ENCODE measurements around the gene PCTP. TPM values are rescaled to one million over a fixed set of nuclear protein-coding genes. Genes with fewer than 3 reads are reported as not detected.

PCTP gene
- total and polyA plus RNA-seq, 2 of the 4 experiments (the other 2 are of a cell fraction): 11.6 to 12.9 TPM

- WGBS, 2 experiments (ENCODE audit: extremely low coverage in 2 of 2, insufficient read length in 1 of 2): 62% methylated on average over 2 of the region's 3 CpGs; no CpG with 5 or more reads in 1 of the 2 experiments
- TF ChIP-seq POLR2A (IDR thresholded peaks at IDR 0.05; ENCODE audit: low read depth, low read length) (no peak), RFX5 (IDR thresholded peaks at IDR 0.05; ENCODE audit: low read depth, low read length) (no peak), SMC3 (IDR thresholded peaks at IDR 0.05; ENCODE audit: low read depth, low read length) (no peak)
- Histone ChIP-seq H3K9ac (ENCODE audit: low read depth, low read length) (no peak overlapping the region), H3K36me3 (ENCODE audit: control insufficient read depth, insufficient read depth, low read length) (no peaks in the 10 kb centered on the region), H4K91ac (ENCODE audit: insufficient read depth, low read depth, low read length) (no peak overlapping the region), H3K27me3 (ENCODE audit: control insufficient read depth, insufficient read depth, low read length) (peaks cover 3% of the 10 kb centered on the region), H2BK15ac (ENCODE audit: low read depth, low read length) (no peak overlapping the region), H3K9me1 (ENCODE audit: insufficient read depth, low read length) (no peaks in the 10 kb centered on the region), H3K14ac (replicated peaks; ENCODE audit: low read depth, low read length) (no peak overlapping the region), H3K4me1 (ENCODE audit: control insufficient read depth, insufficient read depth, low read length) (peaks cover 2% of the 10 kb centered on the region; the same call in 1 of the 2 replicates), H2BK5ac (ENCODE audit: low read depth, low read length, poor library complexity, severe bottlenecking) (no peak overlapping the region), H4K8ac (ENCODE audit: low read depth in 2 of 2, low read length in 2 of 2) (no peak overlapping the region), H2AK9ac (replicated peaks; ENCODE audit: low read depth, low read length, poor library complexity) (no peak overlapping the region), H2AFZ (replicated peaks; ENCODE audit: low read length, poor library complexity) (no peak overlapping the region), H3K79me1 (ENCODE audit: low read depth in 1 of 2, low read length in 2 of 2) (no peaks in the 10 kb centered on the region), H3K27ac (ENCODE audit: insufficient read depth, low read length) (no peak overlapping the region), H2BK20ac (ENCODE audit: low read depth, low read length) (no peak overlapping the region), H3K4me2 (ENCODE audit: low read depth, low read length) (no peak overlapping the region), H3K56ac (ENCODE audit: extremely low read depth, insufficient read depth, low read length) (no peak overlapping the region), H4K5ac (ENCODE audit: low read depth, low read length) (no peak overlapping the region), H3K4me3 (ENCODE audit: insufficient read depth, low read depth, low read length) (no peak overlapping the region), H2AK5ac (ENCODE audit: low read depth, low read length) (no peak overlapping the region), H3K18ac (ENCODE audit: low read depth, low read length) (no peak overlapping the region), H3K23ac (ENCODE audit: low read depth, low read length) (no peak overlapping the region), H3K9me3 (ENCODE audit: control insufficient read depth, insufficient read depth, low read length) (no peaks in the 10 kb centered on the region), H3K4ac (ENCODE audit: low read depth, low read length) (no peak overlapping the region), H2BK120ac (ENCODE audit: low read depth, low read length) (no peak overlapping the region), H4K20me1 (ENCODE audit: insufficient read depth, low read length) (no peaks in the 10 kb centered on the region)
- intact Hi-C loops (cut with micrococcal nuclease) (no loop called here), dilution Hi-C loops (cut with HindIII; ENCODE audit: low sequenced_read_pairs, unreplicated experiment) (no loop called here), in situ Hi-C loops (cut with MboI; ENCODE audit: low sequenced_read_pairs) (no loop called here)
- no TSS peak for BruUV-seq (replicated peaks)
- ATAC-seq (ENCODE audit: low read depth) (no peak), DNase-seq (no peak)
- ChIA-PET POLR2A (ENCODE audit: unreplicated experiment) (no interaction called here), CTCF (no interaction called here)
Observed at GRCh38 chr17:55710410-55710809, 40.4 kb upstream of the PCTP start.

All from IMR-90 (cell line).